Measurements from ENCODE around the gene KLRF1. TPM values are rescaled to one million over a fixed set of nuclear protein-coding genes. Genes with fewer than 3 reads are reported as not detected.

KLRF1 gene
- total RNA-seq, 1 experiment from 2014 or later, result 1.1 TPM

GRCh38 chr12:9851050-9851449 is 23.8 kb downstream of the KLRF1 start:
- CTCF ChIA-PET, result no interaction called here
- intact Hi-C loops (cut with micrococcal nuclease; ENCODE audit: unreplicated experiment), result no loop called here

GRCh38 chr12:9851927-9852326 is 24.6 kb downstream of the KLRF1 start:
- POLR2A ChIA-PET, result no interaction called here
- DNase-seq (ENCODE audit: low read depth, low spot score), result no peak

More at GRCh38 chr12:9851050-9851449, 23.8 kb downstream of the KLRF1 start:
- BruUV-seq (replicated peaks), result no TSS peak
- Histone ChIP-seq H3K4me3 (ENCODE audit: low read depth in 2 of 2, low read length in 2 of 2) (no peak overlapping the region), H3K9me3 (ENCODE audit: control insufficient read depth, insufficient read depth, low read depth, low read length) (no peaks in the 10 kb centered on the region), H3K27me3 (ENCODE audit: control insufficient read depth, insufficient read depth, low read length) (no peaks in the 10 kb centered on the region), H3K27ac (ENCODE audit: low read length) (no peak overlapping the region), H3K36me3 (ENCODE audit: control insufficient read depth, insufficient read depth, low read length) (no peaks in the 10 kb centered on the region), H3K4me1 (ENCODE audit: control insufficient read depth, insufficient read depth, low read length) (no peaks in the 10 kb centered on the region)
- DNase-seq (ENCODE audit: low read depth, low spot score) (no peak), ATAC-seq (no peak)
- POLR2A ChIA-PET, result interaction anchor here (0.6 to 0.7 kb wide), 2 partner anchors 13 to 90 kb away, joined by 3 to 7 read pairs; no protein-coding TSS in a partner anchor
- in situ Hi-C loops (cut with HindIII; ENCODE audit: low pct_unique_long_range_greater_than_20kb, low sequenced_read_pairs), result no loop called here
- TF ChIP-seq POLR2AphosphoS5 (IDR thresholded peaks at IDR 0.05; ENCODE audit: low read depth, low read length) (no peak), CTCF (IDR thresholded peaks at IDR 0.05) (no peak), REST (IDR thresholded peaks at IDR 0.05; ENCODE audit: insufficient read depth in 1 of 2, low read depth in 2 of 2, low read length in 1 of 2) (no peak), SIN3A (IDR thresholded peaks at IDR 0.05; ENCODE audit: borderline replicate concordance, insufficient read depth, low read depth, low read length) (no peak), TCF7L2 (IDR thresholded peaks at IDR 0.05; ENCODE audit: low read depth, low read length) (no peak)

More at GRCh38 chr12:9851927-9852326, 24.6 kb downstream of the KLRF1 start:
- no peak for ATAC-seq
- BruUV-seq (replicated peaks), result no TSS peak
- CTCF ChIA-PET, result no interaction called here
- intact Hi-C loops (cut with micrococcal nuclease; ENCODE audit: unreplicated experiment), result no loop called here
- in situ Hi-C loops (cut with HindIII; ENCODE audit: low pct_unique_long_range_greater_than_20kb, low sequenced_read_pairs), result no loop called here
- Histone ChIP-seq H3K4me3 (ENCODE audit: low read depth in 2 of 2, low read length in 2 of 2) (no peak overlapping the region), H3K36me3 (ENCODE audit: control insufficient read depth, insufficient read depth, low read length) (no peaks in the 10 kb centered on the region), H3K27me3 (ENCODE audit: control insufficient read depth, insufficient read depth, low read length) (no peaks in the 10 kb centered on the region), H3K9me3 (ENCODE audit: control insufficient read depth, insufficient read depth, low read depth, low read length) (no peaks in the 10 kb centered on the region), H3K27ac (ENCODE audit: low read length) (no peak overlapping the region), H3K4me1 (ENCODE audit: control insufficient read depth, insufficient read depth, low read length) (no peaks in the 10 kb centered on the region)
- TF ChIP-seq SIN3A (IDR thresholded peaks at IDR 0.05; ENCODE audit: borderline replicate concordance, insufficient read depth, low read depth, low read length), result no peak
- TF ChIP-seq REST (IDR thresholded peaks at IDR 0.05; ENCODE audit: insufficient read depth in 1 of 2, low read depth in 2 of 2, low read length in 1 of 2), result no peak
- TF ChIP-seq TCF7L2 (IDR thresholded peaks at IDR 0.05; ENCODE audit: low read depth, low read length), result no peak
- no peak for TF ChIP-seq POLR2AphosphoS5 (IDR thresholded peaks at IDR 0.05; ENCODE audit: low read depth, low read length)
- no peak for TF ChIP-seq CTCF (IDR thresholded peaks at IDR 0.05)
